OCI-LY1 (cell line): ENCODE results near the gene TYW1.
"Not testable (repeated sequence)": the region's sequence is repeated elsewhere in the genome, so short reads cannot be mapped to it uniquely, and the experiment has no call there.

Source experiments
- EZH2 ChIP-seq: fragments of 200-600 bp; sonication (generic), shearing (Covaris generic); IDR thresholded peaks from 2 replicates; pipeline ENCODE4 v1.8.0; 2017; ENCODE audit warnings: borderline replicate concordance, mixed run types, mild to moderate bottlenecking, antibody characterized with exemption, low read length, moderate library complexity, mixed read lengths
- TF ChIP-seq, protein P1 (sequence below): fragments of 200-600 bp; sonication (generic), shearing (Covaris generic); IDR thresholded peaks from 2 replicates; pipeline ENCODE4 v1.5.1; 2017; ENCODE audit warnings: mild to moderate bottlenecking, antibody characterized with exemption, low read length, moderate library complexity, mixed read lengths

GRCh38 chr7:67100038-67100437, 103.4 kb downstream of the TYW1 start:
- TF ChIP-seq, protein P1, sequence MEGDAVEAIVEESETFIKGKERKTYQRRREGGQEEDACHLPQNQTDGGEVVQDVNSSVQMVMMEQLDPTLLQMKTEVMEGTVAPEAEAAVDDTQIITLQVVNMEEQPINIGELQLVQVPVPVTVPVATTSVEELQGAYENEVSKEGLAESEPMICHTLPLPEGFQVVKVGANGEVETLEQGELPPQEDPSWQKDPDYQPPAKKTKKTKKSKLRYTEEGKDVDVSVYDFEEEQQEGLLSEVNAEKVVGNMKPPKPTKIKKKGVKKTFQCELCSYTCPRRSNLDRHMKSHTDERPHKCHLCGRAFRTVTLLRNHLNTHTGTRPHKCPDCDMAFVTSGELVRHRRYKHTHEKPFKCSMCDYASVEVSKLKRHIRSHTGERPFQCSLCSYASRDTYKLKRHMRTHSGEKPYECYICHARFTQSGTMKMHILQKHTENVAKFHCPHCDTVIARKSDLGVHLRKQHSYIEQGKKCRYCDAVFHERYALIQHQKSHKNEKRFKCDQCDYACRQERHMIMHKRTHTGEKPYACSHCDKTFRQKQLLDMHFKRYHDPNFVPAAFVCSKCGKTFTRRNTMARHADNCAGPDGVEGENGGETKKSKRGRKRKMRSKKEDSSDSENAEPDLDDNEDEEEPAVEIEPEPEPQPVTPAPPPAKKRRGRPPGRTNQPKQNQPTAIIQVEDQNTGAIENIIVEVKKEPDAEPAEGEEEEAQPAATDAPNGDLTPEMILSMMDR, result not testable (repeated sequence)
- not testable (repeated sequence) for TF ChIP-seq EZH2
